HepG2 (cell line): ENCODE results near the gene ZNF282. TPM values are rescaled to one million over a fixed set of nuclear protein-coding genes. Genes with fewer than 3 reads are reported as not detected.

Source experiments
- ATAC-seq: fragments of 200-7000 bp; cut with Tn5 transposase; 3 replicates; pipeline ENCODE4 v1.9.1; 2020; ENCODE audit warnings: mild to moderate bottlenecking, moderate library complexity
- BruUV-seq: library from RNA; stranded (reverse); fragments of 400-500 nt; replicated peaks from 2 replicates; lab custom pipeline; 2021; lab: Mats Ljungman, UMichigan
- CTCF ChIA-PET: fragments of 300-600 bp; formaldehyde crosslinking; extraction: SDS; loops from one replicate; lab custom pipeline; 2021; ENCODE audit warnings: low total read pairs, inconsistent platforms, low intra/inter-chr PET ratio; lab: Yijun Ruan, JAX
- POLR2A ChIA-PET: fragments of 350-600 bp; sonication (Branson Sonifier 250); formaldehyde crosslinking; loops from one replicate; lab custom pipeline; 2020; ENCODE audit warnings: antibody characterized with exemption, inconsistent platforms; lab: Yijun Ruan, JAX
- DNase-seq: peaks from one replicate; pipeline ENCODE4 v3.0.0-alpha.2; 2015; ENCODE audit warnings: low spot score
- FAIRE-seq: peaks from 3 replicates; lab custom pipeline; 2011; peaks lifted over from hg19 to GRCh38; lab: Jason Lieb, UNC
- H2AFZ ChIP-seq: one replicate; pipeline ENCODE4 v1.6.1; 2011; ENCODE audit warnings: low read length, inconsistent platforms
- H3K27ac ChIP-seq: fragments of 300-600 bp; 3 replicates; pipeline ENCODE4 v1.8.0; 2011; ENCODE audit warnings: mixed run types, mild to moderate bottlenecking, mixed read lengths, low read length, inconsistent platforms; ENCODE audit not compliant: insufficient read depth; ENCODE audit errors: extremely low read length
- H3K27me3 ChIP-seq, 2 experiments: fragments of 200-600 bp in 1 of 2; 2 replicates in 1 of 2; 3 replicates in 1 of 2; pipeline versions ENCODE4 v1.6.0 to v1.8.0; 2011; ENCODE audit warnings: low read length in 2 of 2, mild to moderate bottlenecking in 2 of 2, moderate library complexity in 2 of 2, inconsistent platforms in 1 of 2; ENCODE audit not compliant: insufficient read depth in 2 of 2, control insufficient read depth in 1 of 2
- H3K36me3 ChIP-seq, 2 experiments: fragments of 200-600 bp in 1 of 2; replicated peaks in 1 of 2; 2 replicates in 1 of 2; 3 replicates in 1 of 2; pipeline versions ENCODE4 v1.5.1 to v1.8.0; 2011; ENCODE audit warnings: low read length in 2 of 2, inconsistent platforms in 1 of 2; ENCODE audit not compliant: insufficient read depth in 2 of 2, control insufficient read depth in 1 of 2
- H3K4me1 ChIP-seq: 2 replicates; pipeline ENCODE4 v1.5.1; 2012; ENCODE audit warnings: low read length, inconsistent platforms; ENCODE audit not compliant: insufficient read depth
- H3K4me2 ChIP-seq: 2 replicates; pipeline ENCODE4 v1.6.0; 2011; ENCODE audit warnings: low read depth, low read length, inconsistent platforms
- H3K4me3 ChIP-seq, 3 experiments: fragments of 200-600 bp in 1 of 3; sonication (generic), shearing (Covaris generic) in 1 of 3; replicated peaks in 1 of 3; 2 replicates each; pipeline ENCODE4 v1.5.1; 2011 to 2016; ENCODE audit warnings: low read length in 3 of 3, inconsistent platforms in 2 of 3, low read depth in 2 of 3, mild to moderate bottlenecking in 2 of 3, control low read depth in 1 of 3, mixed read lengths in 1 of 3; ENCODE audit not compliant: insufficient read depth in 1 of 3
- H3K79me2 ChIP-seq: one replicate; pipeline ENCODE4 v1.6.1; 2011; ENCODE audit warnings: low read length, inconsistent platforms; ENCODE audit not compliant: insufficient read depth
- H3K9ac ChIP-seq: 2 replicates; pipeline ENCODE4 v1.6.0; 2011; ENCODE audit warnings: mild to moderate bottlenecking, low read depth, low read length, inconsistent platforms; ENCODE audit not compliant: insufficient read depth
- H3K9me3 ChIP-seq: 2 replicates; pipeline ENCODE4 v1.5.1; 2012; ENCODE audit warnings: mild to moderate bottlenecking, low read length
- H4K20me1 ChIP-seq: 2 replicates; pipeline ENCODE4 v1.6.0; 2011; ENCODE audit warnings: inconsistent platforms, mild to moderate bottlenecking, low read length, moderate library complexity; ENCODE audit not compliant: insufficient read depth
- ISL2 ChIP-seq: sonication (generic); formaldehyde crosslinking; IDR thresholded peaks from 2 replicates; pipeline ENCODE4 v1.5.0; 2020; ENCODE audit warnings: missing genetic modification reagents
- MBD4 ChIP-seq: IDR thresholded peaks from 2 replicates; pipeline ENCODE4 v1.6.1; 2012; ENCODE audit warnings: low read length, inconsistent platforms, borderline replicate concordance
- NFKBIZ ChIP-seq: IDR thresholded peaks from 2 replicates; pipeline ENCODE4 v1.6.1; 2018; ENCODE audit warnings: missing genetic modification reagents, missing compliant biosample characterization
- SETDB1 ChIP-seq: sonication (generic); formaldehyde crosslinking; IDR thresholded peaks from 2 replicates; pipeline ENCODE4 v1.5.1; 2020; ENCODE audit warnings: missing genetic modification reagents, mild to moderate bottlenecking, borderline replicate concordance
- SP140L ChIP-seq: sonication (generic); formaldehyde crosslinking; IDR thresholded peaks from 2 replicates; pipeline ENCODE4 v1.4.0; 2020; ENCODE audit warnings: missing genetic modification reagents, borderline replicate concordance
- ZFX ChIP-seq: sonication (generic); formaldehyde crosslinking; IDR thresholded peaks from 2 replicates; pipeline ENCODE4 v1.4.0; 2020; ENCODE audit warnings: mild to moderate bottlenecking, low read depth, missing genetic modification reagents, moderate library complexity
- ZNF275 ChIP-seq: sonication (generic); formaldehyde crosslinking; IDR thresholded peaks from 2 replicates; pipeline ENCODE4 v1.8.0; 2022; ENCODE audit warnings: missing genetic modification reagents, mild to moderate bottlenecking, inconsistent platforms, borderline replicate concordance
- WGBS: methylation state at CpG from one replicate; pipeline ENCODE4 v1.1.6; 2017; ENCODE audit warnings: low lambda C conversion rate; 5-methylcytosine and 5-hydroxymethylcytosine counted together
- in situ Hi-C: cut with HindIII; loops from 2 replicates; pipeline ENCODE4 v1.10.0; 2017; ENCODE audit warnings: low pct_unique_long_range_greater_than_20kb; ENCODE audit not compliant: extremely low pct_ligation_motif_present
- intact Hi-C: fragments of 100-400 bp; cut with micrococcal nuclease; formaldehyde crosslinking; loops from one replicate; pipeline ENCODE4 v1.10.0; 2022; ENCODE audit not compliant: unreplicated experiment
- polyA plus RNA-seq, 8 experiments: library from polyadenylated mRNA; depleted of rRNA in 3 of 8; stranded (reverse) in 7 of 8; unstranded in 1 of 8; fragments of >200 nt; fragmentation: Illumina TruSeq in 4 of 8; extraction: Trizol in 4 of 8; gene quantifications; 2 replicates each; pipeline versions ENCODE4 v1.2.1 to v1.2.3, GENCODE V29; 2011 to 2016; ENCODE audit warnings: low read depth in 4 of 8, missing spikeins in 1 of 8, mixed read lengths in 1 of 8; ENCODE audit not compliant: insufficient read depth in 1 of 8
- total RNA-seq, 5 experiments: library from RNA; depleted of rRNA; stranded (reverse); fragments of >200 nt; fragmentation: Illumina TruSeq; extraction: Trizol; gene quantifications; 2 replicates each; pipeline ENCODE4 v1.2.3, GENCODE V29; 2016; ENCODE audit warnings: low read depth in 1 of 5

Gene ZNF282
- total and polyA plus RNA-seq, 2 of the 13 experiments (the other 11 are each of a cell fraction or from before 2014, with no cell fraction given), result 9.1 to 20.9 TPM

- no peak for DNase-seq
- Histone ChIP-seq H3K9ac (no peak overlapping the region), H3K36me3 (peaks cover 28 to 54% of the 10 kb centered on the region in 2 experiments), H4K20me1 (no peaks in the 10 kb centered on the region), H3K9me3 (no peaks in the 10 kb centered on the region), H2AFZ (no peak overlapping the region), H3K79me2 (peaks cover 49% of the 10 kb centered on the region), H3K4me3 (no peak overlapping the region), H3K4me2 (no peak overlapping the region), H3K27me3 (no peaks in the 10 kb centered on the region), H3K27ac (no peak overlapping the region), H3K4me1 (peaks cover 22% of the 10 kb centered on the region)
- WGBS, result 92% methylated on average over 6 of the region's 6 CpGs
- in situ Hi-C loops, result no loop called here
- POLR2A ChIA-PET, result no interaction called here
- FAIRE-seq, result no peak
- CTCF ChIA-PET, result no interaction called here
- TSS peak; percentile 11 for BruUV-seq
- TF ChIP-seq ZNF275 (CRISPR knock-in tag) (no peak), ISL2 (no peak), MBD4 (no peak), NFKBIZ (CRISPR knock-in tag) (no peak), SETDB1 (CRISPR knock-in tag) (no peak), SP140L (CRISPR knock-in tag) (no peak), ZFX (CRISPR knock-in tag) (no peak)
- intact Hi-C loops, result loop anchor here (5.0 kb wide), 1 partner anchor 38 kb away; the partner anchor contains the start of gene ZNF212
- no peak for ATAC-seq
Observed at GRCh38 chr7:149199234-149199995, 4.1 kb downstream of the ZNF282 start.
